DMS114 treated with DMSO at 0.1 percent for 48 hours (cell line): ENCODE measurements around the gene IL6R.

ENCODE experiments used
- DNase-seq: peaks from one replicate; lab custom pipeline; 2025; ENCODE audit not compliant: unreplicated experiment; lab: John Stamatoyannopoulos, UW

IL6R gene

DNA sequence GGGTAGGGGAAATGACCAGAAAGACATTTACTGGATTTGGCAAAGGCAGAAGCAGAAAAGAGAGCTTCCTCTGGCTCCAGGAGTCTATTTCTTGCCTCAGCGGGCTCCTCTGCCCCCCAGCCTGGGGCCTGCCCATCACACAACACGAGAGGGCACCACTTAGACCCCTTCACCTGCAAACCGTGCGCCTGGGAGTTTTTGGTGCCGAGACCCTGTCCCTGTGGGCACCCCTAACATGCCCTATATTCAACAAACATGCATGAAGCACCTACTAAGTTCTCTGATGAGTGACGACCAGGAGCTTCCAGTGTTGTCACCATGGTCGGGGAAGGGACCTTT lies 18.8 kb downstream of the IL6R start:
- no peak for DNase-seq

DNA sequence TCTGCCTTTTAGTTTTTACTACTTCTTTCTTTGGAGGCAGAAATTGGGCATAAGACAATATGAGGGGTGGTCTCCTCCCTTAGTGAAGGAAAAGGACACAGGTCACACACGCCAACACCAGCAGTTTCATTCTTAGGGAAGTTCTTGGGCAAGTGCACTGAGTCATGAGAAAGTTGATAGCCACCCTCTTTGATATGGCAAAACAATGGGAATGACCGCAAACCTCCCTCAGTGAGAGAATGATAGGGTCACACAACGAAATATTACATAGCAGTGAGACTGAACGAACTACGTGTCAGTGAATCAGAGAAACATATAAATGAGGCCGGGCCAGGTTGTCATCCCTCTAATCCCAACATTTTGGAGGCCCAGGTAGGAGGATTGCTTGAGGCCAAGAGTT lies 20.0 kb downstream of the IL6R start:
- DNase-seq = no peak

DNA sequence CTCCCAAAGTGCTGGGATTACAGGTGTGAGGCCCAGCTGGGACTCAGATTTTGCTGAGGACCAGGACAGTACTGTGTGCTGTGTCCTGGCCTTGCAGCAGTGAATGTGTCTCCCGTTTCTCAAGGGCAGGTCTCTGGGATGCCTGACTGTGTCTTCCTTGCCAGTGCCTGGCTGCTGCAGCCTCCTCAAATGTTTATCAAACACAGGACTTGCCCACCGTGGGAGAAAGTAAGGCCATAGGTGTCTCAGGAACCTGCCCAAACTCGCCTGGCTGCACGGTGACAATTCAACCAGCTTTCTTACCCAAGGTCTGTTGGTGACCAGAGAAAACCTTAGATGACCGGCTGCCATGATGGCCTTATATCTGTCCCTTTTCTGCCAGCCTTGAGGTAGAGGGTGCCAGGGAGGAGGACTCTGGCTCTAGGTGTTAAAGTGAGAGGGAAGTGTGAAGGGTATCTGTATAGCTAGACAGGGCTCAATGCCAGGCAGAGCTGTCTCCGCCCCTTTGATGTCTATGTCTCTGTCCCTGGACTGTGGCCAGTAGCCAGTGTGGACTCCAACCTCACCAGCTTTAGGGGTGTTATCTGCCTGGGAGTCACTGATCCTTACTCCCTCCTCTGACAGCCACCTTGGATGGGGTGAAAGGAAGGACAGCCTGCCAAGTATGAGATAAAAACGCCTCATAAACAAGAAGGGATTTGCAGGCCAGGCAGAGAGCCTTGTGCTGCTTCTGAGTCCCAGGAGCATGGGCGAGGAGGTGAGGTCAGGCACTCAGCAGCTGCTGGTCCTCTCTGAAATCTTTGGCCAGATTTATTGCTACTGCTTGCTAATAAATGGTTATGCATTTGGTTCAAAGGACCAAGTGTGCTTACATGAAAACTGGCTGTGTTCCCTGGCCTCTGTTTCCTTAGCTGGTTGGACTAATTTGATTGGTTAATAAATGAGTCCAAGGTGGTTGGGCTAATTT lies 22.3 kb downstream of the IL6R start:
- no peak for DNase-seq

DNA sequence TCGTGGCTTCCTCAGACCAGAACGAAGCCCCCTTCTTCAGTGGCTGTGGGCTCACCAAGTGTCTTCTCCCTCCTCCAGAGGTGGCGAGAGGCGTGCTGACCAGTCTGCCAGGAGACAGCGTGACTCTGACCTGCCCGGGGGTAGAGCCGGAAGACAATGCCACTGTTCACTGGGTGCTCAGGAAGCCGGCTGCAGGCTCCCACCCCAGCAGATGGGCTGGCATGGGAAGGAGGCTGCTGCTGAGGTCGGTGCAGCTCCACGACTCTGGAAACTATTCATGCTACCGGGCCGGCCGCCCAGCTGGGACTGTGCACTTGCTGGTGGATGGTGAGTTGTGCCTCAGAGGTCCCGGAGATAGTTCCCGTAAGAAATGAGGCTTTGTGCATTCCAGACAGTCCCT lies 24.0 kb downstream of the IL6R start:
- no peak for DNase-seq

DNA sequence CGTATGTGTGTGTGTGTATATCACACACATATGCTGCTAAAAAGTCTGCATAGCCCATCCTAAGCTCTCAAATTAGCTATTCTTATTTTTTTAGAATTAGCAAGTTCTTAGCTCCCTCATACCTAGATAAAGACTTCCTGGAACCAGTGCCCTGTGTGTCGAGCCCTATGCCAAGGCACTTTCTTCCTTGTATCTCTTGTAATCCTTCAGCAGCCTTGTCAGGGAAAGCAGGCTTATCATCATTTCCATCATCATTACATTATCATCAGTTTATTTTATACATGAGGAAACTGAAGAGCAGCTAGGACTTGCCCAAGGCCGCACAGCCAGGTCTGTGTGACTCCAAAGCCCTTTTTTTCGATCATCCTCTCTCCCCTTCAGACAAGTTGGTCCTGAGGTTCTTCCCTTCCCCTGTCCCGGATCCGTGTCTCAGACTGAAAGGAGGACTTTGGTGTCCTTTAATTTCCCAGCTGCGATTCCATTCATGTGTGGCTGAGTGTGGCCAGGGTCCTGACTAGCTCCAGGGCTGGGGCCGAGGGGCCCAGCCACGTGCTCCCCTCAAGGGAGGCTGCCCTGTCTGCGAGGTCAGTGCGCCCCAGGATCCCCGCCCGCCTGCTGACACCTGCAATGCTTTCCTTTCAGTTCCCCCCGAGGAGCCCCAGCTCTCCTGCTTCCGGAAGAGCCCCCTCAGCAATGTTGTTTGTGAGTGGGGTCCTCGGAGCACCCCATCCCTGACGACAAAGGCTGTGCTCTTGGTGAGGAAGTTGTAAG lies 24.9 kb downstream of the IL6R start:
- DNase-seq = no peak

DNA sequence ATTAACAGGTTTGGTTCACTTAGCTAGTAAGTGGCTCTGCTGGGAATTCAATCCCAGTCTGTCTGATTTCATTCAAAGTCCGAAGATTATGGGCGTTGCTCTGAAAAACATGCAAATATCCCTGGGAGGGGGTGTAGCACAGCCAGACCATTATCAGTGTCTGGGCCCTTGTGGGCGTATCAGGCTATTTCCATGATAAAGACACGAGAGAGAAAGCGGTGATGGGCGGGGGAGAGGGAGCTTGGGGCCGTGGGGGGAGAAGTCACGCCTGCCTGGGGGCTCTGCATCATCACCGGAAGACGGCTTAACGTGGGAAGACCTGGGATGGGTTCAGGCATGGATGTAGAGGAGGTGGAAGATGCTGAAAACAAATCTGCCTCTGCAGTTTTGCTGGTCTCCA lies 25.8 kb downstream of the IL6R start:
- DNase-seq = no peak

DNA sequence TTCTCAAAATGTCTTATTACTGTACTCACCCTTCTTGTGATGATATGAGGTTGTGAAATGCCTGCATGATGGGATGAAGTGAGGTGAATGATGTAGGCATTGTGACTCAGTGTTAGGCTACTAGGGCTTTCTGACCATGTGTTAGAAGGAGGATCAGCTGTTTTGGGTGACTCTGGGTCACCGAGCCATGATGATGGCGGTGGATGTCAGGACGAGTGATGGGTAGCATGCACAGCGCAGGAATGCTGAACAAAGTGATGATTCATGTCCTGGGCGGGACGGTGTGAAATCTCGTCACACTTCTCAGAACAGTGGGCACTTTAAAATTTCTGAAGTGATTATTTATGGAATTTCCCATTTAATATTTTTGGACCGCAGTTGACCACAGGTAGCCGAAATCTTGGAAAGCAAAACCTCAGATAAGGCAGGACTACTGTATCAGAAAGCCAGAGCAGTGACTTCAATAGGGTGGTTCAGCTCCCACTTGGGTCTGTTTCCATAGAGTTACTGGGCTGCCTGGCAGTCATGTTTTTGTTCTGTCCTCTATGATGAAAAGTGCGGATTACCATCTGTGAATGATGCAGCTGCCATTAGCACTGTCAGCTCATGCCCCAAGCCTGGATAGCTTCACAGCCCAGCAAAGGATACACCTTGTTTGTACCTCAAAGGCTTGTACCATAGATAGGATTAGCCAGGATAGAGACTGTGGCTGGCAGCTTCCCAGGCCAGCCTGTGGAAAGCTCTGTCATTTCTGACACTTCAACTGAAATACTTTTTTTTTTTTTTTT lies 26.6 kb downstream of the IL6R start:
- DNase-seq = no peak

DNA sequence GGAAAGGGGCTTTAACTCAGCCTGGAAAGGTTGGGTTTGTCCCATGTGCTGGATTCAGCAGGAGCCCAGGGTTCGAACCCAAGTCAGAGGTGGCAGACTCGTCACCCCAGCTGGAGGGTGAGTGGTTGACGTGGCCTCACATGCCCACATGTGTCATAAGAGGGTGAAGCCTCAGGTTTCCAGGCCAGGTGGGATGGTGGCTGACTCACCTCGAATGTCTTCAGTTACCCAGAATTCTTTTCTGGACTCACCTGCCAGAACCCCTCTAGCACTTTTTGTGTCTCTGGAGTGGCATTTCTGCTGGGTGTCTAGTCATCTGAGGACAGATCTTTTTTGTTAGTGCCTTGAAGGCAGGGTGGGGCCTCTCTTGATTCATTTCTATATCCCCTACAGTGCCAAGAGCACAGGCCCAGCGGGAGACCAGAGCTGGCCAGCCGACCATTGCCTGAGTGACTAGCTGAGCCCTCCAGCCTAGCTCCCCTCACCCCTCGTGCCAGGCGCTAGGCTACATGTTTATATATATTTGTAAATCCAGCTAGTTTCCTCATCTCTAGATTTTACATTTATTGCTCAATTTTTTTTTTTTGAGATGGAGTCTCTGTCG lies 28.1 kb downstream of the IL6R start:
- no peak for DNase-seq

DNA sequence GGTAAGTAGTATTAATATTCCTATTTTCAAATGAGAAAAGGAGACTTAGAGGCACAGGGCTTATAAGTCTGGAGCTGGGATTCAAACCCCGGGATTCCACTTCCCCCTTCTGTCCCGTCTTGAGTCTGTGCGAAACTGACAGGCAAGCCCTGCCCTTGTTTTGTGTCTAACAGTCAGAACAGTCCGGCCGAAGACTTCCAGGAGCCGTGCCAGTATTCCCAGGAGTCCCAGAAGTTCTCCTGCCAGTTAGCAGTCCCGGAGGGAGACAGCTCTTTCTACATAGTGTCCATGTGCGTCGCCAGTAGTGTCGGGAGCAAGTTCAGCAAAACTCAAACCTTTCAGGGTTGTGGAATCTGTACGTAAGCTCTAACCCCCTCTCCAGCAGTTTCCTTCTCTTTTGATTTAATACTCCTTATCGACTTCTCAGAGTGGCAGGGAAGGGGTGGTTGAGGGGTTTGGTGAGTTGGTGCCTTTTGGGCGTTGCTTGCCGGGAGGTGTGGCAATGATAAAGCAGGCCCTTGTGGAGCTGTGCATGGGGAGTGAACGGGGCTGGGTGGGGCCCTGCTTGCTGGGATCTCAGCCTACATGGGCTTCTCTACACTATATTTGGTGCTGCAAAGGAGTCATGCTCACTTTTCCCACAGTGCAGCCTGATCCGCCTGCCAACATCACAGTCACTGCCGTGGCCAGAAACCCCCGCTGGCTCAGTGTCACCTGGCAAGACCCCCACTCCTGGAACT lies 29.4 kb downstream of the IL6R start:
- no peak for DNase-seq

DNA sequence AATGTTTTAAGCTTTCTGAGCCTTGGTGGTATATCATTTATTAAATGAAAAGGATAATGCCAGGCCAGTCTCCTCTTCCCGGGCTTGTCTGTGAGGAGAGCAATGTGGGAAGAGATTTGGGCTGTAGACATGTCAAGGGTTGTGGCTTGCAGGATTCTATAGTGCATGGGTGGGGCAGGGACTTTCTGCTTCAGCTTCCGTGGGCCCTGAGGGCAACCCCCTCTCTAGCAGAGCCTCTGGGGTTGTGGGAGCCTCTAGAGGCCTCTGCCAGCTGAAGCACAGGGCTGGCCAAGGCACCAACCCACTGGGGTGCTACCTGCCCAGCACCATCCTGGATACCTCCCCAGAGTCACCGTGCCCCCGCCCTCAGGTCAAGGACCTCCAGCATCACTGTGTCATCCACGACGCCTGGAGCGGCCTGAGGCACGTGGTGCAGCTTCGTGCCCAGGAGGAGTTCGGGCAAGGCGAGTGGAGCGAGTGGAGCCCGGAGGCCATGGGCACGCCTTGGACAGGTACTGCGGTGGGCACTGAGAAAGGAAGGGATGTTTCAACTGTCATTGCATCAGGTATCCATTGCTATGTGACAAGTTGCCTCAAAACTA lies 30.6 kb downstream of the IL6R start:
- DNase-seq = no peak

DNA sequence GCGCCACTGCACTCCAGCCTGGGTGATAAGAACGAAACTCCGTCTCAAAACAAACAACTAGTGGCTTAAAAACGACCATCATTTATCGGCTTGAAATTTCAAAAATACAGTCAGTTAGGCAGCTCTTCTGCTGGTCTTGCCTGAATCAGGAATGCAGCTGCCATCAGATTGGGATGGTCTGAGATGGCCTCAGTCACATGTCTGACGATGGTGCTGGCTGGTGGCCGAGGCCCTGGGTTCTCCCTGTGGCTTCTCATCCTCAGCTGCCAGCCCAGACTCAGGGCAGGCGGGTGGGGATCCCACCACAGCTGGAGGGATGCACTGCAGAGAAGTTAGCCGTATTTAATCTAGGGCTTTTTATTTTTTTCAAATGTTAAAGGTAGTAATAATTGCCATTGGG lies 31.3 kb downstream of the IL6R start:
- no peak for DNase-seq

DNA sequence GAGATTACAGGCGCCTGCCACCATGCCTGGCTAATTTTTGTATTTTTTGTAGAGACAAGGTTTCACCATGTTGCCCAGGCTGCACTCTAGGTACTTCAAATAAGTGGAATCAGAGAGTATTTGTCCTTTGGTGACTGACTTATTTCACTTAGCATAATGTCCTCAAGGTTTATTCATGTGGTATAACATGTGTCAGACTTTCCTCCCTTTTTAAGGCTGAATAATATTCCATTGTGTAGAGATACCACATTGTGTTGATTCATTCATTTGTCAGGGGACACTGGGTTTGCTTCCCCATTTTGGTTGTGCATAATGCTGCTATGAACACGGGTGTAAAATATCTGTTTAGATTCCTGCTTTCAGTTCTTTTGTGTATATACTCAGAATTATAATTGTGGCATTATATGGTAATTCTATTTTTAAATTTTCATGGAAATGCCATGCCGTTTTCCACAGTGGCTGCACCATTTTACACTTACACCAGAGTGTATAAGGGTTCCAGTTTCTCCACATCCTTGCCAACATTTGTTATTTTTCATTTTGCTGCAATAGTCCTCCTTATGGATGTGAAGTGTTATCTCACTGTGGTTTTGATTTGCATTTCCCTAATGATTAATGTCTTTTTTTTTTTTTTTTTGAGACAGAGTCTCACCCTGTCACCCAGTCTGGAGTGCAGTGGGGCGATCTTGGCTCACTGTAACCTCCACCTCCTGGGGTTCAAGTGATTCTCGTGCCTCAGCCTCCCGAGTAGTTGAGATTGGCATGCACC lies 35.1 kb downstream of the IL6R start:
- DNase-seq = no peak

DNA sequence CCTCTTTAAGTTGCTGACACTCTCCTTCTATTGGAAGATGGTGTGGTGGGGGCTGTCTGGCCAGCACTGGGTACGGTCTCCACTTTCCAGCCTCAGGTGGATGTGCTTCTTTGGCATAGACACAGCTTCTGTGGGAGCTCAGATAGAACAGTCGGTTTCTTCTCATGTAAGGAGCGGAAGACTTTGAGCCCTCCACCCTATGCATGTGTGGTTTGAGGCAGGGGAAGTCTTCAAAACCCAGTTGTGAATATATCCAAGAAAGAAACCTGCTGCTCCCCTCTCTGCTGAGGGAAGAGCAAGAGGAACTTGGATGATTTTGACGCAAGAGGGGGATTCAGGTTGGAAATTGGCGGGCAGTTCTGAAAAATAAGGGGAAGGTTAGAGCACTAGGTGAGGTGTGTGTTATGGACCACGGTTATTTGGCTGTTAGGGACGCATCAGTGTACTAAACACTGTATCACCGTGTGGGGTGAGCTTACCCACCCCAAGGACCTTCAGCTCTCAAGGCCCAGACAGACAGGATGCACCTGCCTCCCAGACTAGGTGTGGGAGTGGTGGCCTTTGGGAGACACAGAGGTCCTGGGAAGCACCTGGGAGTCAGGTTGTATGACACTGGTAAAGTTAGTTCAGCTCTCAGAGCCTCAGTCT lies 36.2 kb downstream of the IL6R start:
- no peak for DNase-seq

DNA sequence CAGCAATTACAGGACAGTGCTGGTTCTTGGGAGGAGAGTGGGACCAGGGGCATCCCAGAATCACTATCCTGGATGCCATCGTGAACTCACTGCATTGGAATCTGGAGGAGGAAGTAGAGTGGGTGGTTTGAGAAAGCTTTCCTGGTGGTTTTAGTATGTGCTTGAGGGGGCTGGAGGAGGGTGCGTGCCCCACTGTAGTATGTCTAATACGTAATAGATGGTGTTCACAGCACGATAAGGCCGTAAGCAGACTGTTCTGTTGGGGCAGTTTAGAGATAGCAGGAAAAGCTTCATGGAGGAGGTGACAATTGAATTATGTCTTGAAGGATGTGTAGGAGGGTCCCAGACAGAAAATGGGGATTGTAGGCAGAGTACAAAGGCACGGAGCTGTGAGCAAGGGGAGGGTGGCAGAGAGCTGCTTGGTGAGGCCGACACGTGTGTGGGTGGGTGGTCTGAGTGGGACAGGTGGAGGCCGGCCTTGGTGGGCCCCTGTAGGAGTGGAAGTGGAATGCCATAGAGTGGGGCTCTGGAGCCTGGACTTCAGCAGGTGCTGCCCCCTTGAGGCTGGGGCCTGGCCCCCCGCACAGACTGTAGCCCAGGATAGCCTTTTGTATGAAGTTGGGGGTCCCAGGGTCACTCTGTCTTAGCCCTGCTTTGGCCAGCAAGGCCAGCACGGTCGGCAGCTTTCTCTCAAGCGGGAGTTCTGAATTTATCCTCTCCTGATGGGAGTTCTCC lies 37.0 kb downstream of the IL6R start:
- DNase-seq = no peak

DNA sequence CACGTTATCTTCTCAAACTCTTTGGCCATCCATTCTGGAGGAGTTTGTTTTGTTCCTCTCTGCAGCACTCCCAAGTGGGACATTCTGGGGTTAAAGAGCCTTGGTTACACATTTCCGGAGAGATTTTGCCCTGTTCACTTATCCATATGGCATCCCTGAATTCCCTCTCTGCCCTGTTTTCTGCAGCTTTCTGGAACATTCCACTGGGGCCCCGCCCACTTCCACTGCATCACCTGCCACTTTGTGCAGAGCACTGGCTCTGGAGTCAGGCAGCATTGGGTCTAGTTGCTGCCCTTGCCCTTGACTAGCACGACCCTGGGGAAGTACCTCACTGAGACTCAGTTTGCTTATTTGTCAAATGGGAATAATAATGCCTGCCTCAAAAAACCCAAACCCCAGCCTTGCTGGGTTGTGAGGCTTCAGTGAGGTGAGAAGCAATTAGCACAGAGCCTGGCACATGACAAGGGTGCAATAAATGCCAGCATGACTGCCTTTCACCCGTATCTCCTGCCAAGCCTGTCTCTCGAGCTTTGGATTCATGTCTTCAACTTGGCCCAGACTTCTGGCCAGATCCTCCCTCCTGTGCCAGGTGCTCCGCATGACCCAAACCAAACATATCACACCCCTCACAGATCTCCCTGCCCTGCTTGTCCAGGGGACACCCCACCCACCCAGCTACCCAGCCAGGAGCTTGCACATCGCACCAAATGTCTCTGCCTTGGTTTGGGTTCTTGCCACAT lies 38.3 kb downstream of the IL6R start:
- no peak for DNase-seq

DNA sequence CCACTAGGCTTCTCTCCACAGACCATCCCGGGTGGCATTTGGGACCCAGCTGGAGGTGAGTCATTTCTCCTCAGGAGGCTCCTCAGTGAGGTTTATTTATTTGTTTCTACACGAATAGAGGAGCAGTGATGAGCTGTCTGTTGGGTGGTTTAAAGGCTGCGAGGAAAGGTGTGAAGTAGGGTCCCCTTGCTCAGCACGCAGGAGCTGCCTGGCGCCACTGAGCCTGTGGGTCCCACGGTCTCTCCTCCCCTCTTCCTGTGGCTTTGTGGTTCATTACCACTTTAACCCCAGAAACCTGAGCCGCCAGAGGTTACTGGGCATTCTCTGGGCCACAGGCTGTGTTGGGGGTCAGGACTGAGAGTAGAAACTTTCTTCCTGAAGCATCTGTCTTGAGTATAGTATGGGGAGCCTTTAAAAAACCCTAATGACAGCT lies 39.9 kb downstream of the IL6R start:
- no peak for DNase-seq

DNA sequence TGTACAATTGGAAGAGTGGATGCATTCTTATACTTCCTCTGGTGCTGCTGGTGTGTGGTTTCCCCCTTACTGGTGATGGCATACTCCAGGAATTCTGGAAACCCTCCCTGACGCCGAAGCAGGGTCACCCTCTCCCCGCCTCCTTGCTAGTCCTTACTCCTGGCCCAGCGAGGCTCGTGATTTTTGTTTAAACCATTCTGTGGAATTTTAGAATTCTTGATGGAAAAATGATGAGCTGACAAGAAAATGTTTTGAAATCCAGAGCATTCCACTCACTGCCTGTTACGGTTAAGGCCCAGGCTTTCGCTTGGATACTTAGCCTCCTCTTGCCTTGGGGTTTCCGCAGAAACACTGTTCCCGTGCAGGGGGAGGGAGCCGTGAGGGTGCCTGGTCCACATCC lies 41.1 kb downstream of the IL6R start:
- DNase-seq = no peak
